Measurements from ENCODE around the gene EHMT1. TPM values are rescaled to one million over a fixed set of nuclear protein-coding genes. Genes with fewer than 3 reads are reported as not detected.

The EHMT1 gene
- total RNA-seq, 1 experiment from 2014 or later = 112 TPM

DNA sequence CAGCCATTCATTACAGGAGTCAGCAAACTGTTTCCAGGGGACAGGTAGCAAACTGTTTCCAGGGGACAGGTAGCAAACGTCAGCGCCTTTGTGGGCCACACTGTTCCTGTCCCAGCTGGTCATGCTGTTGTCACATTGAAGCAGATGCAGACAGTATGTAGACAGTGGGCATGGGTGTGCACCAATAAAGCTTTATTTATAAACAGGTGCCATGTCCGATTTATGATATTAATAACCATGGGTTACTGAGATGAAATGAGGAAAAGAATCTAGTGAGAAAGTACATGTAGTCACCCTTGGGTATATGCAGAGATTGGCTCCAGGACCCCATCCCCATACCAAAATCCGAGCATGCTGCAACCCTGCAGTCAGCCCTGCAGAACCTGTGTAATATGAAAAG, 122.5 kb downstream of the EHMT1 start:
- no peak overlapping the region for H3K9ac ChIP-seq (ENCODE audit: extremely low read depth, insufficient read length, low read length)
- no peak overlapping the region for H2BK12ac ChIP-seq (ENCODE audit: insufficient read length, low read depth, low read length)
- no peaks in the 10 kb centered on the region for H4K20me1 ChIP-seq (ENCODE audit: control insufficient read depth, insufficient read depth, insufficient read length)
- no peak overlapping the region for H4K91ac ChIP-seq (ENCODE audit: insufficient read length, low read depth, low read length)
- no peak overlapping the region for H3K14ac ChIP-seq (ENCODE audit: insufficient read depth, low read length)
- Mint-ChIP-seq H3K36me3 (ENCODE audit: insufficient read depth in 1 of 3, low read depth in 3 of 3) (peaks cover 29 to 59% (median 54%) of the 10 kb centered on the region in 3 experiments), H3K27me3 (ENCODE audit: low read depth) (no peaks in the 10 kb centered on the region), H3K4me3 (no peak overlapping the region), H3K9me3 (no peaks in the 10 kb centered on the region), H3K27ac (peak overlapping the region in 2 of 3 experiments; percentile 20 to 61; a peak in 3 of 7 replicates), H3K4me1 (peaks cover 18 to 22% of the 10 kb centered on the region in 2 experiments)
- no peak overlapping the region for H4K8ac ChIP-seq (replicated peaks; ENCODE audit: insufficient read length, low read depth, low read length)
- H3K4me2 ChIP-seq (ENCODE audit: insufficient read depth, insufficient read length, low read length) = no peak overlapping the region
- no peak overlapping the region for H2AFZ ChIP-seq (ENCODE audit: low read length)
- no peak overlapping the region for H3K23ac ChIP-seq (ENCODE audit: insufficient read length, low read depth, low read length)
- H3K4ac ChIP-seq (ENCODE audit: low read depth, low read length) = no peak overlapping the region
- H3K79me2 ChIP-seq (ENCODE audit: insufficient read depth, low read length) = no peaks in the 10 kb centered on the region
- WGBS (ENCODE audit: extremely low coverage, insufficient read length, low lambda C conversion rate) = no CpG with 5 or more reads among the region's 4 CpGs
- H3K56ac ChIP-seq (ENCODE audit: insufficient read length, low read depth, low read length) = no peak overlapping the region
- H2BK120ac ChIP-seq (ENCODE audit: low read depth, low read length, poor library complexity, severe bottlenecking) = no peak overlapping the region
- no peak overlapping the region for H3K27ac ChIP-seq (ENCODE audit: insufficient read length, low read depth, low read length)
- no peaks in the 10 kb centered on the region; the same call in 1 of the 2 replicates for H3K27me3 ChIP-seq (ENCODE audit: insufficient read depth, low read length)
- H2BK5ac ChIP-seq (ENCODE audit: insufficient read length, low read length) = no peak overlapping the region
- H3T11ph ChIP-seq (ENCODE audit: low read length) = no peak overlapping the region
- H3K18ac ChIP-seq (ENCODE audit: insufficient read length, low read depth, low read length) = no peak overlapping the region
- DNase-seq = no peak
- H3K79me1 ChIP-seq (ENCODE audit: insufficient read depth, low read depth, low read length, poor library complexity, severe bottlenecking) = no peaks in the 10 kb centered on the region
- no peaks in the 10 kb centered on the region for H3K23me2 ChIP-seq (ENCODE audit: insufficient read length, low read depth, low read length, poor library complexity, severe bottlenecking)
- H2AK5ac ChIP-seq (ENCODE audit: insufficient read length, low read length) = no peak overlapping the region
- H2BK20ac ChIP-seq (ENCODE audit: low read depth, low read length, poor library complexity, severe bottlenecking) = no peak overlapping the region
- H3K4me1 ChIP-seq (ENCODE audit: insufficient read depth, low read length) = no peaks in the 10 kb centered on the region
- H3K9me3 ChIP-seq (ENCODE audit: control insufficient read depth, low read depth, low read length) = no peaks in the 10 kb centered on the region
- TF ChIP-seq, protein P1, sequence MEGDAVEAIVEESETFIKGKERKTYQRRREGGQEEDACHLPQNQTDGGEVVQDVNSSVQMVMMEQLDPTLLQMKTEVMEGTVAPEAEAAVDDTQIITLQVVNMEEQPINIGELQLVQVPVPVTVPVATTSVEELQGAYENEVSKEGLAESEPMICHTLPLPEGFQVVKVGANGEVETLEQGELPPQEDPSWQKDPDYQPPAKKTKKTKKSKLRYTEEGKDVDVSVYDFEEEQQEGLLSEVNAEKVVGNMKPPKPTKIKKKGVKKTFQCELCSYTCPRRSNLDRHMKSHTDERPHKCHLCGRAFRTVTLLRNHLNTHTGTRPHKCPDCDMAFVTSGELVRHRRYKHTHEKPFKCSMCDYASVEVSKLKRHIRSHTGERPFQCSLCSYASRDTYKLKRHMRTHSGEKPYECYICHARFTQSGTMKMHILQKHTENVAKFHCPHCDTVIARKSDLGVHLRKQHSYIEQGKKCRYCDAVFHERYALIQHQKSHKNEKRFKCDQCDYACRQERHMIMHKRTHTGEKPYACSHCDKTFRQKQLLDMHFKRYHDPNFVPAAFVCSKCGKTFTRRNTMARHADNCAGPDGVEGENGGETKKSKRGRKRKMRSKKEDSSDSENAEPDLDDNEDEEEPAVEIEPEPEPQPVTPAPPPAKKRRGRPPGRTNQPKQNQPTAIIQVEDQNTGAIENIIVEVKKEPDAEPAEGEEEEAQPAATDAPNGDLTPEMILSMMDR (conservative IDR thresholded peaks at IDR 0.05) = no peak
- H4K5ac ChIP-seq (ENCODE audit: insufficient read length, low read depth, low read length) = no peak overlapping the region
- no peak overlapping the region for H2BK15ac ChIP-seq (ENCODE audit: low read depth, low read length)

All from H9 (cell line).